Kidney epithelial cell (primary cell): ENCODE measurements around the gene TMEM135. TPM values are rescaled to one million over a fixed set of nuclear protein-coding genes. Genes with fewer than 3 reads are reported as not detected.
"Not testable (repeated sequence)": the region's sequence is repeated elsewhere in the genome, so short reads cannot be mapped to it uniquely, and the experiment has no call there.

ENCODE experiments used
- DNase-seq: peaks from one replicate; pipeline ENCODE4 v3.0.0-alpha.2; 2010; ENCODE audit warnings: low read depth
- H3K27me3 ChIP-seq: 2 replicates; pipeline ENCODE4 v1.6.0; 2011; ENCODE audit warnings: low read length; ENCODE audit not compliant: control insufficient read depth, insufficient read depth
- H3K36me3 ChIP-seq: 2 replicates; pipeline ENCODE4 v1.5.1; 2011; ENCODE audit warnings: low read length; ENCODE audit not compliant: control insufficient read depth, insufficient read depth
- H3K4me3 ChIP-seq: 2 replicates; pipeline ENCODE4 v1.5.1; 2011; ENCODE audit warnings: low read depth, mild to moderate bottlenecking, control low read depth, low read length
- total RNA-seq: library from RNA; depleted of rRNA; stranded (reverse); fragments of >200 nt; gene quantifications from 2 replicates; pipeline ENCODE4 v1.2.3, GENCODE V29; 2015
- TF ChIP-seq, protein P1 (sequence below): IDR thresholded peaks from 2 replicates; pipeline ENCODE4 v1.5.1; 2011; ENCODE audit warnings: mild to moderate bottlenecking, moderate library complexity, low read length, control low read depth, inconsistent platforms; ENCODE audit not compliant: insufficient read depth, poor library complexity, severe bottlenecking

Gene TMEM135
- total RNA-seq, 1 donor from 2014 or later = 14.5 TPM

DNA sequence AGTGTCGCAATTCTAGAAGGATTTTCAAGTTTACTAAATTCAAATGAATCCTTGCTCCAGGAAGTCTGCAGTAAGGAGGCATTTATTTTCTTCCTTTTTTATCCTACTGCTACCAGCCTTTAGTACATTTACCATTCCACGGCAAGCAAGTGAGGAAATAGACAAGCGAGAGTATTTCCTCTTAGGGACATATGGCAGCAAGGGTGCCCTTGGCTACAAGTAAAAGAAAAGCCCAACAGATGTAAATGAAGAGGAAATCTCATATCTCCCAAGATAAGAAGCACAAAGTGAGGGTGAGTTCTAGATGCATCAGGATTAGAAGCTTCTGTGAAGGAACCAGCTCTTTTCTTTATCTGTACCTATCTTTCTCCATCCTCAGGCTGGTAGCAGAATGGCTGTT is 44.7 kb upstream of the TMEM135 start:
- no peak for DNase-seq
- TF ChIP-seq, protein P1, sequence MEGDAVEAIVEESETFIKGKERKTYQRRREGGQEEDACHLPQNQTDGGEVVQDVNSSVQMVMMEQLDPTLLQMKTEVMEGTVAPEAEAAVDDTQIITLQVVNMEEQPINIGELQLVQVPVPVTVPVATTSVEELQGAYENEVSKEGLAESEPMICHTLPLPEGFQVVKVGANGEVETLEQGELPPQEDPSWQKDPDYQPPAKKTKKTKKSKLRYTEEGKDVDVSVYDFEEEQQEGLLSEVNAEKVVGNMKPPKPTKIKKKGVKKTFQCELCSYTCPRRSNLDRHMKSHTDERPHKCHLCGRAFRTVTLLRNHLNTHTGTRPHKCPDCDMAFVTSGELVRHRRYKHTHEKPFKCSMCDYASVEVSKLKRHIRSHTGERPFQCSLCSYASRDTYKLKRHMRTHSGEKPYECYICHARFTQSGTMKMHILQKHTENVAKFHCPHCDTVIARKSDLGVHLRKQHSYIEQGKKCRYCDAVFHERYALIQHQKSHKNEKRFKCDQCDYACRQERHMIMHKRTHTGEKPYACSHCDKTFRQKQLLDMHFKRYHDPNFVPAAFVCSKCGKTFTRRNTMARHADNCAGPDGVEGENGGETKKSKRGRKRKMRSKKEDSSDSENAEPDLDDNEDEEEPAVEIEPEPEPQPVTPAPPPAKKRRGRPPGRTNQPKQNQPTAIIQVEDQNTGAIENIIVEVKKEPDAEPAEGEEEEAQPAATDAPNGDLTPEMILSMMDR = no peak
- Histone ChIP-seq H3K36me3 (no peaks in the 10 kb centered on the region), H3K27me3 (no peaks in the 10 kb centered on the region), H3K4me3 (no peak overlapping the region)

DNA sequence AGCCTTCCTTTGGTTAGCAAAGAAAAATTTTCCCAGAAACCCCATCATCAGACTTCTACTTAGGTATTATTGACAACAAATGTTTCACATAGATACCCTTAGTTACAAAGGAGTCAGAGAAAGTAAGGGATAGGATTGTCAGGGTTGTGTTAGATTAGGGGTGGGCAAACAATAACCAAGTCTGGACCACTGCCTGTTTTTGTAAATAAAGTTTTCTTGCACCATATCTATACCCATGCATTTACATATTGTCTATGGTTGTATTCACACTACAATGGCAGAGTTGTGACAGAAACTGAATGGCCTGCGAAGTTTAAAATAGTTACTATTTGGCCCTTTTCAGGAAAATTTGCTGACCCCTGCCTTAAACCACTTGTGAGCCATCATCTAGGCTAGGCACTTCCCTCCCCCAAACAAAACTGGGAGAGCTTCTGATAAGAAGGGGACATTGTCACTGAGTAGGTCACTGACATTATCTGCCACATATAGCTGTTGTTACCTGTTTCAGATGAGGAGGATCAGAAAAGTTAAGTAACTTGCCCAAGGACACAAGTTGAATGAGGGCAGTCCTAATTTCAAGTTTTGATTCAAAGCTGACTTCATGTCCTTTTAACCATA is 40.7 kb upstream of the TMEM135 start:
- H3K36me3 ChIP-seq = no peaks in the 10 kb centered on the region
- no peak for DNase-seq
- no peaks in the 10 kb centered on the region for H3K27me3 ChIP-seq
- TF ChIP-seq, protein P1 = no peak
- no peak overlapping the region for H3K4me3 ChIP-seq

GRCh38 chr11:86999388-86999787 is 38.3 kb upstream of the TMEM135 start:
- no peak overlapping the region for H3K4me3 ChIP-seq

DNA sequence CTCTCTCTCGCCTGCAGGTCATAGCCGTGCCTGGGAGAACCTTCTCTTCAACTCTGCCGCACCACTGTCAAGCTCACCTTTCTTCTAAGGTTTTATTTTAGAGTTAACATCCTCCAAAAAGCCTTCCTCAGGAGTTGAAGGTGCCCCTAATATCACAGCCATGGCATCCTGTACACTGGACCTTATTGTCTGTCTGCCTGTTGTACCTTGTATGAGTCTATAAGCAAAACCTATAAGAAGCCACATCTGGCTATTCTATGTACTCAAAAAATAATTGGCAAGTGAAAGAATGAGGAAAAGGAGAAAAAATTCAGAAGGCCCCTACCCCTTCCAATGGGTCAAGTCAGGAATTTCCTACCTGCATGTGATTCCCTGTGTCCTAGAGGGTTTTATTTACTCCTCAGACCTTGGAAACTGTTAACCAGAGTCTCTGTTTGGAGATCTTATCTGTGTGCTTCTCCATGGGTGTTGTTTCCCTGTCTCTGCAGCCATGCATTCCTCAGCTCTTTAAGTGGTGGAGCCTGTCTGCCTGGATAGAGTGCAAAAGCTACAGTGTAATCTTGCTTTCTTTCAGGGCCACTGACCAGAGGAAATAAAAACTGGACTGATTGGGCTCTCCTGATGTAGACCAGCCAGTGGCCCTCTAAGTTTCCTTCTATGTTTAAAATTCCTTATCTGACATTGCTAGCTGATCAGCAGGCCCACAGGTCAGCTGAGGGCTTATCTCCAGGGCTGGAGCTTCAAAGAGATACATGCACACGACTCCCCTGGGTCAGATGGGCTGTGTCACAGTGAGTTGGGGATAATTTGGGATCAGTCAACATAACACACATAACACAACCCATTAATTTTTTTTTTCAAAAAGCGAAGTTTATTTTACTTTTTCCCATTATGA is 37.6 kb upstream of the TMEM135 start:
- Histone ChIP-seq H3K27me3 (no peaks in the 10 kb centered on the region), H3K36me3 (no peaks in the 10 kb centered on the region), H3K4me3 (no peak overlapping the region)
- TF ChIP-seq, protein P1 = no peak
- DNase-seq = no peak

More at GRCh38 chr11:86999388-86999787, 38.3 kb upstream of the TMEM135 start:
- H3K36me3 ChIP-seq = no peaks in the 10 kb centered on the region
- TF ChIP-seq, protein P1 = no peak
- H3K27me3 ChIP-seq = no peaks in the 10 kb centered on the region
- DNase-seq = no peak

GRCh38 chr11:87002918-87003317 is 34.8 kb upstream of the TMEM135 start:
- Histone ChIP-seq H3K27me3 (no peaks in the 10 kb centered on the region), H3K4me3 (no peak overlapping the region), H3K36me3 (no peaks in the 10 kb centered on the region)
- TF ChIP-seq, protein P1 = no peak
- no peak for DNase-seq

- H3K36me3 ChIP-seq, DNase-seq, H3K4me3 ChIP-seq, H3K27me3 ChIP-seq: not testable (repeated sequence)
These were observed 33.5 kb upstream of the TMEM135 start for GRCh38 chr11:87004281-87004680.
